A549 (cell line): Measurements from ENCODE around the gene SORBS1. TPM values are rescaled to one million over a fixed set of nuclear protein-coding genes. Genes with fewer than 3 reads are reported as not detected.
A peak's percentile ranks its signal among the peaks of the same experiment; 100 is the strongest.

ENCODE experiments used
- ATAC-seq, 2 experiments: fragments of 200-7000 bp in 1 of 2; fragments of >200 bp in 1 of 2; cut with Nextera tagmentation in 1 of 2; cut with Tn5 transposase in 1 of 2; 3 replicates each; pipeline versions ENCODE4 v1.8.0 to v1.9.1; 2018 to 2020; ENCODE audit warnings: mild to moderate bottlenecking in 1 of 2, moderate library complexity in 1 of 2
- CTCF ChIA-PET: fragments of 300-600 bp; sonication (Branson Sonifier 250); formaldehyde crosslinking; extraction: SDS; loops from one replicate; lab custom pipeline; 2021; ENCODE audit warnings: antibody characterized with exemption, inconsistent platforms; lab: Yijun Ruan, JAX
- POLR2A ChIA-PET: fragments of 350-600 bp; formaldehyde crosslinking; extraction: SDS; loops from one replicate; lab custom pipeline; 2021; ENCODE audit warnings: antibody characterized with exemption, inconsistent platforms; lab: Yijun Ruan, JAX
- DNase-seq, 2 experiments: peaks; one replicate each; pipeline versions ENCODE4 v3.0.0 to v3.0.0-alpha.2; 2011 to 2016; ENCODE audit warnings: low read depth in 1 of 2, low spot score in 1 of 2
- FAIRE-seq: peaks from 2 replicates; lab custom pipeline; 2011; peaks lifted over from hg19 to GRCh38; lab: Jason Lieb, UNC
- H3K27ac ChIP-seq, 2 experiments: fragments of >200 bp; sonication (Bioruptor Twin); formaldehyde crosslinking; 3 replicates each; pipeline ENCODE4 v1.5.1; 2016 to 2017
- H3K4me1 ChIP-seq: fragments of >200 bp; sonication (Bioruptor Twin); formaldehyde crosslinking; 3 replicates; pipeline ENCODE4 v1.6.1; 2016
- H3K4me2 ChIP-seq: fragments of >200 bp; sonication (Bioruptor Twin); formaldehyde crosslinking; 3 replicates; pipeline ENCODE4 v1.6.1; 2016
- H3K4me3 ChIP-seq: fragments of >200 bp; sonication (Bioruptor Twin); formaldehyde crosslinking; 3 replicates; pipeline ENCODE4 v1.5.1; 2016
- H3K9me3 ChIP-seq: fragments of >200 bp; sonication (Bioruptor Twin); formaldehyde crosslinking; 3 replicates; pipeline ENCODE4 v1.6.1; 2016
- CBX2 ChIP-seq: fragments of 200-600 bp; sonication (generic); IDR thresholded peaks from 2 replicates; pipeline ENCODE4 v1.6.1; 2016; ENCODE audit warnings: low read depth, mild to moderate bottlenecking, borderline replicate concordance
- EHF ChIP-seq: fragments of 250-450 bp; sonication (Bioruptor Pico); IDR thresholded peaks from 2 replicates; pipeline ENCODE4 v1.5.0; 2020; ENCODE audit warnings: mild to moderate bottlenecking
- ESRRA ChIP-seq: fragments of 150-350 bp; IDR thresholded peaks from 2 replicates; pipeline ENCODE4 v1.6.1; 2014; ENCODE audit warnings: mild to moderate bottlenecking, low read length, borderline replicate concordance
- HEYL ChIP-seq: fragments of 250-450 bp; sonication (Bioruptor Pico); IDR thresholded peaks from 2 replicates; pipeline ENCODE4 v1.8.0; 2021; ENCODE audit warnings: mild to moderate bottlenecking, moderate library complexity
- HOXB13 ChIP-seq: fragments of 250-450 bp; sonication (Bioruptor Pico); IDR thresholded peaks from 2 replicates; pipeline ENCODE4 v1.5.0; 2020; ENCODE audit warnings: low read depth, mild to moderate bottlenecking, moderate library complexity
- HOXB5 ChIP-seq: fragments of 250-450 bp; sonication (Bioruptor Pico); IDR thresholded peaks from 2 replicates; pipeline ENCODE4 v1.5.0; 2020; ENCODE audit warnings: mild to moderate bottlenecking, moderate library complexity
- MAFK ChIP-seq: fragments of 450-650 bp; IDR thresholded peaks from 2 replicates; pipeline ENCODE4 v1.6.1; 2014; ENCODE audit not compliant: partially characterized antibody
- MAZ ChIP-seq: fragments of 150-350 bp; IDR thresholded peaks from 2 replicates; pipeline ENCODE4 v1.6.1; 2014; ENCODE audit warnings: antibody characterized with exemption, low read depth, low read length, borderline replicate concordance
- MYC ChIP-seq: IDR thresholded peaks from 2 replicates; pipeline ENCODE4 v1.6.1; 2012; ENCODE audit warnings: mild to moderate bottlenecking, inconsistent platforms, low read length, improper control_type of control experiment, borderline replicate concordance
- POLR2AphosphoS2 ChIP-seq: conservative IDR thresholded peaks from 2 replicates; pipeline ENCODE4 v1.6.1; 2012; ENCODE audit warnings: low read length, improper control_type of control experiment, inconsistent platforms
- ZSCAN20 ChIP-seq: fragments of 250-450 bp; sonication (Bioruptor Pico); IDR thresholded peaks from 2 replicates; pipeline ENCODE4 v1.8.0; 2022; ENCODE audit warnings: mild to moderate bottlenecking, moderate library complexity
- WGBS: methylation state at CpG from one replicate; pipeline ENCODE4 v1.1.6; 2017; ENCODE audit errors: missing lambda C conversion rate; 5-methylcytosine and 5-hydroxymethylcytosine counted together
- polyA plus RNA-seq, 4 experiments: library from polyadenylated mRNA; depleted of rRNA in 3 of 4; stranded (reverse); fragments of >200 nt; fragmentation: RNase III in 1 of 4; extraction: RNeasy Plus Mini Kit Qiagen cat#74134 plus additional on column Dnase treatment in 1 of 4; gene quantifications; 2 replicates in 3 of 4; 3 replicates in 1 of 4; pipeline ENCODE4 v1.2.3, GENCODE V29; 2011 to 2017
- TF ChIP-seq, protein P1 (sequence below): IDR thresholded peaks from 2 replicates; pipeline ENCODE4 v1.6.1; 2012; ENCODE audit warnings: low read depth, borderline replicate concordance

SORBS1 gene
- polyA plus RNA-seq, 2 of the 4 experiments (the other 2 are of a cell fraction) = 0.39 to 0.80 TPM

DNA sequence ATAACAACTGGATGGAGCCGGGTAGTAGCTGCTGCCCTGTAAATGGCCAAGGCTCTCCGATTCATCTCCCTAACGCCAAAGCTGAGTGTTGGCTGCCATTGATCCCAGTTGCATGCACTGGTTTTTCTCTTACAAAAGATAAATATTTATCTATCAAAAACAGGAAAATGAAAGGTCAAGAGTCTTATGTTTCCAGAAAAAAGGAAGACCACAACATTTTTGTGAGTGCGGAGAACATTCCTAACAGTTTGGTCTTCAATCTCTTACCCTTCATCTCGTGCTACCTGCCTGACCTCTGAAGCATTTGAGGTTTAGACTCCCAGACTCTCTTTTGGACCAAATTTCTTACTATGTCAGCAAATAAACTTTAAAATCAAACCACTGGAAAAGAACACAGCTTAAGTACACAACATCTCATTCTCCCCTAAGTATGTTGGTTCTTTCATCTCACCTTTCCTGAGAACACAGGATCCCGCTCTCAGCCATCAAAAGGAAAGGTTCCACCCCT lies 61.6 kb downstream of the SORBS1 start:
- H3K4me1 ChIP-seq = no peaks in the 10 kb centered on the region
- TF ChIP-seq MYC = no peak
- TF ChIP-seq MAFK = peak; percentile 68
- TF ChIP-seq, all 56 proteins: peak for 1
- no peak for ATAC-seq
- 71% methylated on average over 6 of the region's 6 CpGs for whole genome bisulfite sequencing
- no peak overlapping the region for H3K27ac ChIP-seq
- H3K9me3 ChIP-seq = no peaks in the 10 kb centered on the region
- POLR2A ChIA-PET = no interaction called here
- no peak overlapping the region for H3K4me3 ChIP-seq
- H3K4me2 ChIP-seq = no peak overlapping the region
- DNase-seq = no peak
- CTCF ChIA-PET = no interaction called here
- no peak for FAIRE-seq

DNA sequence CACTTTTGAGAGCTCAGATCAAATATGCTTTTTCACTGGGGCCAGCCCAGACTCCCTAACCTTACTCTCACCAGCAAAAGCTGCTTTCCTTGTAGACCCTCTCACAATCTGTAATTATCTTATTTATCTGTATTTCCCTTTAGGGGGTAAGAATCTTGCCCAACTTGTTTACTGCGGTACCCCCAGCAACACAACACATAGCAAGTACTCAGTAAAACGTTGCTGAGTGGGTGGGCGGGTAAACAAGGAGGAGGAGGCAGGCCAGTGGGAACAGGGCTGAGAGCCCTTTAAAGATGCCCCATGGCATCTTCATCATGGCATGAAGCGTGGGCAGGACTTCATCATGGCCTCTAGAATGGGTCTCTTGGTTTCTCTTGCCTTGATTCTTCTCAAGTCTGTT lies 64.2 kb downstream of the SORBS1 start:
- no peak overlapping the region for H3K27ac ChIP-seq
- TF ChIP-seq ZSCAN20 (CRISPR knock-in tag) (no peak), HOXB13 (CRISPR knock-in tag) (no peak)
- TF ChIP-seq, all 56 proteins: peak for 0
- 47% methylated on average over 4 of the region's 4 CpGs for WGBS
- Histone ChIP-seq H3K9me3 (no peaks in the 10 kb centered on the region), H3K4me2 (no peak overlapping the region), H3K4me3 (no peak overlapping the region), H3K4me1 (no peaks in the 10 kb centered on the region)
- no peak for ATAC-seq
- no peak for FAIRE-seq
- ChIA-PET POLR2A (no interaction called here), CTCF (interaction anchor here (1.8 kb wide), 1 partner anchor 67 kb away, joined by 5 read pairs; no protein-coding TSS in a partner anchor)
- DNase-seq = no peak

DNA sequence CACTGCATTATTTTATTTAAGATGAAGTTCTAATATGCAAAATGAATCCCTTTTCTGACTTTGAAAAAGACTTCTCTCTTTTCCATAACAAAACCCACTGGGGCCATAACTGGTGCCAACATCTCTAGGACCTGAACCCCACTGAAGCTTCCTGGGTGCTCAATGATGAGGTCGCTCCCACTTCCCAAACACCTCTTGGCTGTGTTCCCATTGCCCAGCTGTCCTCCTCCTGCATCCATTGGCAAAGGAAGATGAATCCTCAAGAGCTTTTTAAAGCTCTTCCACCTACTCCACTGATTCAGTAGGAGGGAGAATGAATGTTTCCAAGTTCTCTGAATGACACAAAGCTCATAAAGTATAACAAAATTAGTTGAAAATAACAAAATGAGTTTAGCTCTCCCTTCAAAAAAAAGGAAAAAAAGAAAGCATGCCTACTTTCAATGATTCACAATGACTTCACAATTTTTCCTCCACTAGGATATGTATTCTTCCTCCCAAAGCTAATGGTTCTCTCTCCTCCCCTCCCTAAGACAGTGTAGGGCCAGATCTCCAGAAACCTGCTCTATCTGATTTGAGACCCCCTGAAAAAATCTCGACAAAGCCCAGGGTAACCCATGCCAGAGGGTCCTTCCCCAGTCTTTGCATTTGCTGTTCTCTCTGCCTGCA lies 64.8 kb downstream of the SORBS1 start:
- no peak for TF ChIP-seq MAZ
- no peak for TF ChIP-seq CBX2
- DNase-seq (no peak), FAIRE-seq (no peak), ATAC-seq (no peak)
- WGBS = 15% methylated on average over 2 of the region's 2 CpGs
- ChIA-PET CTCF (interaction anchor here (1.8 kb wide), 1 partner anchor 66 kb away, joined by 5 read pairs; no protein-coding TSS in a partner anchor), POLR2A (no interaction called here)
- Histone ChIP-seq H3K4me1 (no peaks in the 10 kb centered on the region), H3K4me2 (no peak overlapping the region), H3K9me3 (no peaks in the 10 kb centered on the region), H3K27ac (no peak overlapping the region), H3K4me3 (no peak overlapping the region)

DNA sequence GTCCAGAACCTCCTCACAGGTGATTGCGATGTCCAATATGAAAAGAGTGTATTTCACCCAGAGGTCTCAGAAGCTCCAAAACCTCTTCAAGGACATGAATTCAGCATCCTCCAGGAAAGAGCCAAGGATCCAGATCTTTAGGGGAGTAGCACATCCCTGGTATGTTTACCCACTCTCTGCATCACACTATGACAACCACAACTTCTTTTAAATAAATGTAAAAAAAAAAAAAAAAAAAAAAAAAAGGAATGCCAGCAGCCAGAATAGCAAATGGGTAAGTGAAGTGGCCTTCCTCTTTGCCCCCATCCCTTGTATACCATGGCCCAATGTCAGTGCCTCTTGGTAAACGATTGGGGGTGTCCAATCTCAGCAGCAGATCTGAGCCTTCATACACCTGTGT lies 67.3 kb downstream of the SORBS1 start:
- H3K4me2 ChIP-seq = no peak overlapping the region
- no peaks in the 10 kb centered on the region for H3K4me1 ChIP-seq
- no peak for FAIRE-seq
- TF ChIP-seq HEYL (CRISPR knock-in tag) = no peak
- TF ChIP-seq POLR2AphosphoS2 = no peak
- no peaks in the 10 kb centered on the region for H3K9me3 ChIP-seq
- ATAC-seq = no peak
- ChIA-PET CTCF (interaction anchor here (0.7 to 1.2 kb wide), 4 partner anchors 35 to 200 kb away, joined by 3 to 6 read pairs (median 3); partner anchors contain the start of gene TCTN3), POLR2A (no interaction called here)
- no peak overlapping the region for H3K4me3 ChIP-seq
- H3K27ac ChIP-seq = no peak overlapping the region
- DNase-seq = no peak
- 76% methylated on average over 2 of the region's 2 CpGs for WGBS

DNA sequence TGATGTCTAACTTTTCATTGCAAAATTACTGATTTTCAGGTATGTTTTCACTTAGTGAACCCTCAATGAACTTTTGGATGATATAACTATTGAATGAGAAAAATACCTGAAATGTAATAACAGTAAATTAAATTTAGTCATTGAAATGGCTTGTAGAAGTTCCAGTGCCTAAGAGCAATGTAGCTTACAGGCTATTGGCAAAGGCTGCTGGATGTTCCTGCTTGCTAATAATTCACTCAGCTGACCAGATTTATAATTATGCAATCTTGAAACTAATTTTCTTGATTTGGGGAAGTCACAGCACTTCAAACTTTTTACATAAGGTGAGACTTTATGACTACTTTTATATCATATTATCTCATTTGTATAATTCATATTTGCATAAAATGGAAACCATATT lies 73.2 kb downstream of the SORBS1 start:
- H3K4me3 ChIP-seq = no peak overlapping the region
- H3K4me2 ChIP-seq = no peak overlapping the region
- H3K9me3 ChIP-seq = no peaks in the 10 kb centered on the region
- FAIRE-seq (no peak), DNase-seq (no peak), ATAC-seq (no peak)
- CTCF ChIA-PET = no interaction called here
- POLR2A ChIA-PET = no interaction called here
- no peak overlapping the region for H3K27ac ChIP-seq
- H3K4me1 ChIP-seq = no peaks in the 10 kb centered on the region
- no peak for TF ChIP-seq EHF (CRISPR knock-in tag)
- TF ChIP-seq, protein P1, sequence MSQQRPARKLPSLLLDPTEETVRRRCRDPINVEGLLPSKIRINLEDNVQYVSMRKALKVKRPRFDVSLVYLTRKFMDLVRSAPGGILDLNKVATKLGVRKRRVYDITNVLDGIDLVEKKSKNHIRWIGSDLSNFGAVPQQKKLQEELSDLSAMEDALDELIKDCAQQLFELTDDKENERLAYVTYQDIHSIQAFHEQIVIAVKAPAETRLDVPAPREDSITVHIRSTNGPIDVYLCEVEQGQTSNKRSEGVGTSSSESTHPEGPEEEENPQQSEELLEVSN = no peak
- TF ChIP-seq HOXB5 (CRISPR knock-in tag) = no peak
- no peak for TF ChIP-seq ESRRA
